Spleen (tissue), 7 donors: Measurements from ENCODE around the gene CEP63.

Experiments used
- POLR2AphosphoS5 ChIP-seq, 3 donors: sonication (generic); formaldehyde crosslinking; IDR thresholded peaks; one replicate each; pipeline ENCODE4 v1.5.1; 2017; ENCODE audit warnings: antibody characterized with exemption in 3 of 3
- TF ChIP-seq, protein P1 (sequence below), 11 experiments: fragments of 200-600 bp in 7 of 11; fragments of 450-650 bp in 4 of 11; sonication (generic) in 4 of 11; IDR thresholded peaks in 8 of 11; conservative IDR thresholded peaks in 3 of 11; 1 replicate in 7 of 11; 2 replicates in 4 of 11; pipeline versions ENCODE4 v1.4.0 to v1.8.0; 2016 to 2021; ENCODE audit warnings: antibody characterized with exemption in 11 of 11, inconsistent platforms in 4 of 11, mild to moderate bottlenecking in 1 of 11
- donor health status: DM: no; HTN: no; CAD: no; lungs with moderate emphysema.
- donor health status: DM: no; HTN: no; CAD: no.
- donor health status: DM: no; HTN: no; CAD: no.

DNA sequence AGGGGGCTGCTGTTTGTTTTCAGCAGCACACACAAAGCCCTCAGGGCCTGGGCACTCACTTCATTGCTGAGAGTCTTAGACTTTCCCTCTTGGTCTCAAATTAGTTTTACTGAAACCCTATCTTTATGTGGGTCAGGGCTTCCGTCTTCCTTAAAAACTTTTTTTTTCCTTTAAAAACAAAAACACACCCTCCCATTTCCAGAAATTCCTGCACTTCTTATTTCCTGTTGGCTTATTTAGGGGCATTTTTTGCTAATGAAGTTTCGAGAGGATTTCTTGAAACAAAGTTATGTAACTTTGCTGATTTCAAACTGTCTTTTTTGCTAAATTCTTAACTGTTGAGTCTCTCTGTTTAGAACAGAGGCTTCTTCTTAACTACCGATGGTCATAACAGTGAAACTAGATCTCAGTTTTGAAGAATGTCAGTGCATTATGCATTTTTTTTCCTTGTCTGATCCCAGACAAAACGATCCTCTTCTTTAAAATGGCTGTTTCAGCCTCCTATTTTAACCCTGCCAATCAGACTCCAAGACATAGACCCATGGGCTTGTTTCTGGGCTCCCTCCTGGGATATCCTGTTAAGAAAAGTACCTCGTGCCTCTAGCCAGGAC, 23.4 kb upstream of the CEP63 start:
- TF ChIP-seq, protein P1, sequence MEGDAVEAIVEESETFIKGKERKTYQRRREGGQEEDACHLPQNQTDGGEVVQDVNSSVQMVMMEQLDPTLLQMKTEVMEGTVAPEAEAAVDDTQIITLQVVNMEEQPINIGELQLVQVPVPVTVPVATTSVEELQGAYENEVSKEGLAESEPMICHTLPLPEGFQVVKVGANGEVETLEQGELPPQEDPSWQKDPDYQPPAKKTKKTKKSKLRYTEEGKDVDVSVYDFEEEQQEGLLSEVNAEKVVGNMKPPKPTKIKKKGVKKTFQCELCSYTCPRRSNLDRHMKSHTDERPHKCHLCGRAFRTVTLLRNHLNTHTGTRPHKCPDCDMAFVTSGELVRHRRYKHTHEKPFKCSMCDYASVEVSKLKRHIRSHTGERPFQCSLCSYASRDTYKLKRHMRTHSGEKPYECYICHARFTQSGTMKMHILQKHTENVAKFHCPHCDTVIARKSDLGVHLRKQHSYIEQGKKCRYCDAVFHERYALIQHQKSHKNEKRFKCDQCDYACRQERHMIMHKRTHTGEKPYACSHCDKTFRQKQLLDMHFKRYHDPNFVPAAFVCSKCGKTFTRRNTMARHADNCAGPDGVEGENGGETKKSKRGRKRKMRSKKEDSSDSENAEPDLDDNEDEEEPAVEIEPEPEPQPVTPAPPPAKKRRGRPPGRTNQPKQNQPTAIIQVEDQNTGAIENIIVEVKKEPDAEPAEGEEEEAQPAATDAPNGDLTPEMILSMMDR (IDR thresholded peaks at IDR 0.05 in 8 of 11, conservative IDR thresholded peaks at IDR 0.05 in 3 of 11) = no peak
- no peak for TF ChIP-seq POLR2AphosphoS5 (IDR thresholded peaks at IDR 0.05)
